ENCODE measurements around the gene RGPD8. TPM values are rescaled to one million over a fixed set of nuclear protein-coding genes. Genes with fewer than 3 reads are reported as not detected.
A peak's percentile ranks its signal among the peaks of the same experiment; 100 is the strongest.

Gene RGPD8
- total and polyA plus RNA-seq, 2 of the 13 experiments (the other 11 are each of a cell fraction or from before 2014, with no cell fraction given), result 2.3 to 12.8 TPM

DNA sequence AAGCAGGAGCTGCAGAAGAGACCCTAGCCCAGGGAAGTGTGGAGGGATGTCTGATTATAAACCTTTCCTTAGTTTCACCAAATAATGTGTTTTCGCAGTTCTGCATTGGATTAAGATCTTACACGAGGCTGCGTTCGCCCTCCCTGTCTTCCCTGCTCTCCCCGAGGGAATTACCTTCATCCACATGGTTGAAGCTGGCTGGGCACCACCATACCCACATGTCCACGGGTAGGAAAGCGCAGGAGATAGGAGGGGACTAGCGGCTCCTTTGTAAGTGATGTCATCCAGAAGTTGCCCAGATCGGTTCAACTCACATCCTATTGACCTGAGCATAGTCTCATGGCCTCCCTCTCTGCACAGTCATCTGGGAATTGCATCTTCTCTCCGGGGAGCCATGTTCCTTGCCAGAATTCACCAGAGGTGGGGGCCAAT is 49.6 kb upstream of the RGPD8 start (continued):
- TF ChIP-seq, protein P1, sequence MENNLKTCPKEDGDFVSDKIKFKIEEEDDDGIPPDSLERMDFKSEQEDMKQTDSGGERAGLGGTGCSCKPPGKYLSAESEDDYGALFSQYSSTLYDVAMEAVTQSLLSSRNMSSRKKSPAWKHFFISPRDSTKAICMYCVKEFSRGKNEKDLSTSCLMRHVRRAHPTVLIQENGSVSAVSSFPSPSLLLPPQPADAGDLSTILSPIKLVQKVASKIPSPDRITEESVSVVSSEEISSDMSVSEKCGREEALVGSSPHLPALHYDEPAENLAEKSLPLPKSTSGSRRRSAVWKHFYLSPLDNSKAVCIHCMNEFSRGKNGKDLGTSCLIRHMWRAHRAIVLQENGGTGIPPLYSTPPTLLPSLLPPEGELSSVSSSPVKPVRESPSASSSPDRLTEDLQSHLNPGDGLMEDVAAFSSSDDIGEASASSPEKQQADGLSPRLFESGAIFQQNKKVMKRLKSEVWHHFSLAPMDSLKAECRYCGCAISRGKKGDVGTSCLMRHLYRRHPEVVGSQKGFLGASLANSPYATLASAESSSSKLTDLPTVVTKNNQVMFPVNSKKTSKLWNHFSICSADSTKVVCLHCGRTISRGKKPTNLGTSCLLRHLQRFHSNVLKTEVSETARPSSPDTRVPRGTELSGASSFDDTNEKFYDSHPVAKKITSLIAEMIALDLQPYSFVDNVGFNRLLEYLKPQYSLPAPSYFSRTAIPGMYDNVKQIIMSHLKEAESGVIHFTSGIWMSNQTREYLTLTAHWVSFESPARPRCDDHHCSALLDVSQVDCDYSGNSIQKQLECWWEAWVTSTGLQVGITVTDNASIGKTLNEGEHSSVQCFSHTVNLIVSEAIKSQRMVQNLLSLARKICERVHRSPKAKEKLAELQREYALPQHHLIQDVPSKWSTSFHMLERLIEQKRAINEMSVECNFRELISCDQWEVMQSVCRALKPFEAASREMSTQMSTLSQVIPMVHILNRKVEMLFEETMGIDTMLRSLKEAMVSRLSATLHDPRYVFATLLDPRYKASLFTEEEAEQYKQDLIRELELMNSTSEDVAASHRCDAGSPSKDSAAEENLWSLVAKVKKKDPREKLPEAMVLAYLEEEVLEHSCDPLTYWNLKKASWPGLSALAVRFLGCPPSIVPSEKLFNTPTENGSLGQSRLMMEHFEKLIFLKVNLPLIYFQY (CRISPR knock-in tag; IDR thresholded peaks at IDR 0.05; ENCODE audit: borderline replicate concordance), result 0 out of 2 replicates have a peak, but pooled peaks have one; percentile 13
- TF ChIP-seq ZNF354B (CRISPR knock-in tag; IDR thresholded peaks at IDR 0.05), result no peak
- no peak for TF ChIP-seq KLF6 (CRISPR knock-in tag; IDR thresholded peaks at IDR 0.05)
- no peak for TF ChIP-seq ZMYM4 (CRISPR knock-in tag; IDR thresholded peaks at IDR 0.05)
- no peak for TF ChIP-seq ZNF724P (CRISPR knock-in tag; IDR thresholded peaks at IDR 0.05; ENCODE audit: borderline replicate concordance)
- TF ChIP-seq ARNTL (CRISPR knock-in tag; IDR thresholded peaks at IDR 0.05), result no peak
- no peak for TF ChIP-seq RBM39 (IDR thresholded peaks at IDR 0.05; ENCODE audit: low read depth, low read length, poor library complexity, severe bottlenecking)
- no peak for TF ChIP-seq ZSCAN30 (CRISPR knock-in tag; IDR thresholded peaks at IDR 0.05)
- no peak for TF ChIP-seq NR3C1 (CRISPR knock-in tag; IDR thresholded peaks at IDR 0.05)
- no peak; the same call in 1 of the 2 replicates for TF ChIP-seq SALL1 (CRISPR knock-in tag; IDR thresholded peaks at IDR 0.05)
- TF ChIP-seq IRF2 (CRISPR knock-in tag; IDR thresholded peaks at IDR 0.05), result 0 out of 2 replicates have a peak, but pooled peaks have one; percentile 14
- TF ChIP-seq FOXK2 (IDR thresholded peaks at IDR 0.05), result no peak
- no peak for TF ChIP-seq MBNL3 (CRISPR knock-in tag; conservative IDR thresholded peaks at IDR 0.05)
- peak; percentile 55 for TF ChIP-seq ATF7 (IDR thresholded peaks at IDR 0.05)
- peak; percentile 78; the same call in 1 of the 2 replicates for TF ChIP-seq ATF7 (CRISPR knock-in tag; IDR thresholded peaks at IDR 0.05)
- no peak for TF ChIP-seq SATB2 (CRISPR knock-in tag; IDR thresholded peaks at IDR 0.05)
- TF ChIP-seq, protein P2, sequence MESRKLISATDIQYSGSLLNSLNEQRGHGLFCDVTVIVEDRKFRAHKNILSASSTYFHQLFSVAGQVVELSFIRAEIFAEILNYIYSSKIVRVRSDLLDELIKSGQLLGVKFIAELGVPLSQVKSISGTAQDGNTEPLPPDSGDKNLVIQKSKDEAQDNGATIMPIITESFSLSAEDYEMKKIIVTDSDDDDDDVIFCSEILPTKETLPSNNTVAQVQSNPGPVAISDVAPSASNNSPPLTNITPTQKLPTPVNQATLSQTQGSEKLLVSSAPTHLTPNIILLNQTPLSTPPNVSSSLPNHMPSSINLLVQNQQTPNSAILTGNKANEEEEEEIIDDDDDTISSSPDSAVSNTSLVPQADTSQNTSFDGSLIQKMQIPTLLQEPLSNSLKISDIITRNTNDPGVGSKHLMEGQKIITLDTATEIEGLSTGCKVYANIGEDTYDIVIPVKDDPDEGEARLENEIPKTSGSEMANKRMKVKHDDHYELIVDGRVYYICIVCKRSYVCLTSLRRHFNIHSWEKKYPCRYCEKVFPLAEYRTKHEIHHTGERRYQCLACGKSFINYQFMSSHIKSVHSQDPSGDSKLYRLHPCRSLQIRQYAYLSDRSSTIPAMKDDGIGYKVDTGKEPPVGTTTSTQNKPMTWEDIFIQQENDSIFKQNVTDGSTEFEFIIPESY (CRISPR knock-in tag; IDR thresholded peaks at IDR 0.05), result peak; percentile 41; the same call in 1 of the 2 replicates
- TF ChIP-seq, protein P3, sequence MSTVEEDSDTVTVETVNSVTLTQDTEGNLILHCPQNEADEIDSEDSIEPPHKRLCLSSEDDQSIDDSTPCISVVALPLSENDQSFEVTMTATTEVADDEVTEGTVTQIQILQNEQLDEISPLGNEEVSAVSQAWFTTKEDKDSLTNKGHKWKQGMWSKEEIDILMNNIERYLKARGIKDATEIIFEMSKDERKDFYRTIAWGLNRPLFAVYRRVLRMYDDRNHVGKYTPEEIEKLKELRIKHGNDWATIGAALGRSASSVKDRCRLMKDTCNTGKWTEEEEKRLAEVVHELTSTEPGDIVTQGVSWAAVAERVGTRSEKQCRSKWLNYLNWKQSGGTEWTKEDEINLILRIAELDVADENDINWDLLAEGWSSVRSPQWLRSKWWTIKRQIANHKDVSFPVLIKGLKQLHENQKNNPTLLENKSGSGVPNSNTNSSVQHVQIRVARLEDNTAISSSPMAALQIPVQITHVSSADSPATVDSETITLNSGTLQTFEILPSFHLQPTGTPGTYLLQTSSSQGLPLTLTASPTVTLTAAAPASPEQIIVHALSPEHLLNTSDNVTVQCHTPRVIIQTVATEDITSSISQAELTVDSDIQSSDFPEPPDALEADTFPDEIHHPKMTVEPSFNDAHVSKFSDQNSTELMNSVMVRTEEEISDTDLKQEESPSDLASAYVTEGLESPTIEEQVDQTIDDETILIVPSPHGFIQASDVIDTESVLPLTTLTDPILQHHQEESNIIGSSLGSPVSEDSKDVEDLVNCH (CRISPR knock-in tag; IDR thresholded peaks at IDR 0.05), result no peak
- TF ChIP-seq ZNF749 (CRISPR knock-in tag; IDR thresholded peaks at IDR 0.05; ENCODE audit: borderline replicate concordance), result no peak
- TF ChIP-seq, protein P4, sequence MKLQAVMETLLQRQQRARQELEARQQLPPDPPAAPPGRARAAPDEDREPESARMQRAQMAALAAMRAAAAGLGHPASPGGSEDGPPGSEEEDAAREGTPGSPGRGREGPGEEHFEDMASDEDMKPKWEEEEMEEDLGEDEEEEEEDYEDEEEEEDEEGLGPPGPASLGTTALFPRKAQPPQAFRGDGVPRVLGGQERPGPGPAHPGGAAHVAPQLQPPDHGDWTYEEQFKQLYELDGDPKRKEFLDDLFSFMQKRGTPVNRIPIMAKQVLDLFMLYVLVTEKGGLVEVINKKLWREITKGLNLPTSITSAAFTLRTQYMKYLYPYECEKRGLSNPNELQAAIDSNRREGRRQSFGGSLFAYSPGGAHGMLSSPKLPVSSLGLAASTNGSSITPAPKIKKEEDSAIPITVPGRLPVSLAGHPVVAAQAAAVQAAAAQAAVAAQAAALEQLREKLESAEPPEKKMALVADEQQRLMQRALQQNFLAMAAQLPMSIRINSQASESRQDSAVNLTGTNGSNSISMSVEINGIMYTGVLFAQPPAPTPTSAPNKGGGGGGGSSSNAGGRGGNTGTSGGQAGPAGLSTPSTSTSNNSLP (IDR thresholded peaks at IDR 0.05; ENCODE audit: low read depth, low read length), result no peak
- TF ChIP-seq NR2C2 (CRISPR knock-in tag; IDR thresholded peaks at IDR 0.05; ENCODE audit: borderline replicate concordance), result no peak
- TF ChIP-seq TBX2 (CRISPR knock-in tag; IDR thresholded peaks at IDR 0.05; ENCODE audit: borderline replicate concordance), result peak; percentile 6; the same call in 1 of the 2 replicates

Measured in HepG2 (cell line).